SK-N-SH (cell line): ENCODE results near the gene OTOA. TPM values are rescaled to one million over a fixed set of nuclear protein-coding genes. Genes with fewer than 3 reads are reported as not detected.

Experiments
- CTCF ChIA-PET: fragments of 300-600, 350-600 bp; formaldehyde crosslinking; extraction: SDS; loops from one replicate; lab custom pipeline; 2021; lab: Yijun Ruan, JAX
- POLR2A ChIA-PET: fragments of 350-600 bp; sonication (Branson Sonifier 250); formaldehyde crosslinking; extraction: SDS; loops from one replicate; lab custom pipeline; 2020; ENCODE audit warnings: antibody characterized with exemption, inconsistent platforms; lab: Yijun Ruan, JAX
- DNase-seq: peaks from one replicate; pipeline ENCODE4 v3.0.0; 2012
- H2AFZ ChIP-seq: fragments of 200-600 bp; sonication (generic); 2 replicates; pipeline ENCODE4 v1.8.1; 2016; ENCODE audit warnings: antibody characterized with exemption, mild to moderate bottlenecking, low read depth
- H3F3A ChIP-seq: fragments of 200-600 bp; sonication (generic); replicated peaks from 2 replicates; pipeline ENCODE3; 2016; ENCODE audit warnings: antibody characterized with exemption, mild to moderate bottlenecking; ENCODE audit not compliant: insufficient read depth
- H3K27ac ChIP-seq, 2 experiments: fragments of 200-500 bp in 1 of 2; fragments of 200-600 bp in 1 of 2; sonication (Bioruptor generic) in 1 of 2; sonication (generic), shearing (Covaris generic) in 1 of 2; 2 replicates each; pipeline versions ENCODE4 v1.5.1 to v1.6.1; 2014 to 2016; ENCODE audit warnings: low read depth in 2 of 2, inconsistent platforms in 1 of 2, low read length in 1 of 2, mild to moderate bottlenecking in 1 of 2, mixed read lengths in 1 of 2
- H3K27me3 ChIP-seq: fragments of 200-600 bp; sonication (generic), shearing (Covaris generic); 2 replicates; pipeline ENCODE4 v1.6.1; 2016; ENCODE audit warnings: mixed run types; ENCODE audit not compliant: insufficient read depth
- H3K36me3 ChIP-seq, 2 experiments: fragments of 200-500 bp in 1 of 2; fragments of 200-600 bp in 1 of 2; sonication (Bioruptor generic) in 1 of 2; sonication (generic) in 1 of 2; replicated peaks in 1 of 2; 2 replicates each; pipeline versions ENCODE3 to v1.5.1; 2014 to 2016; ENCODE audit warnings: low read length in 1 of 2, mild to moderate bottlenecking in 1 of 2; ENCODE audit not compliant: insufficient read depth in 2 of 2, control insufficient read depth in 1 of 2
- H3K4me1 ChIP-seq, 2 experiments: fragments of 200-500 bp in 1 of 2; fragments of 200-600 bp in 1 of 2; sonication (Bioruptor generic) in 1 of 2; sonication (generic), shearing (Covaris generic) in 1 of 2; 2 replicates each; pipeline versions ENCODE4 v1.5.1 to v1.6.1; 2014 to 2016; ENCODE audit warnings: low read depth in 1 of 2, low read length in 1 of 2, mixed run types in 1 of 2; ENCODE audit not compliant: insufficient read depth in 2 of 2, control insufficient read depth in 1 of 2
- H3K4me2 ChIP-seq: fragments of 200-600 bp; sonication (generic), shearing (Covaris generic); 2 replicates; pipeline ENCODE4 v1.6.1; 2017; ENCODE audit warnings: mixed run types
- H3K4me3 ChIP-seq, 2 experiments: fragments of 200-500 bp in 1 of 2; fragments of 200-600 bp in 1 of 2; sonication (Bioruptor generic) in 1 of 2; sonication (generic), shearing (Covaris generic) in 1 of 2; 2 replicates each; pipeline versions ENCODE4 v1.5.1 to v1.8.1; 2014 to 2016; ENCODE audit warnings: low read depth in 2 of 2, inconsistent platforms in 1 of 2, low read length in 1 of 2, mild to moderate bottlenecking in 1 of 2, mixed read lengths in 1 of 2, moderate library complexity in 1 of 2
- H3K79me2 ChIP-seq: fragments of 200-600 bp; sonication (generic); 2 replicates; pipeline ENCODE4 v1.8.1; 2017; ENCODE audit warnings: mild to moderate bottlenecking; ENCODE audit not compliant: insufficient read depth
- H3K9ac ChIP-seq: fragments of 200-600 bp; sonication (generic); 2 replicates; pipeline ENCODE4 v1.6.1; 2017; ENCODE audit warnings: mixed run types
- H3K9me2 ChIP-seq: fragments of 200-600 bp; sonication (generic); 2 replicates; pipeline ENCODE4 v1.6.1; 2017; ENCODE audit warnings: mixed run types
- H3K9me3 ChIP-seq: fragments of 200-600 bp; sonication (generic); 2 replicates; pipeline ENCODE4 v1.6.1; 2017; ENCODE audit warnings: mixed run types, mild to moderate bottlenecking, moderate library complexity
- H4K20me1 ChIP-seq: fragments of 200-600 bp; sonication (generic); 2 replicates; pipeline ENCODE4 v1.6.1; 2017; ENCODE audit warnings: mild to moderate bottlenecking, mixed run types; ENCODE audit not compliant: insufficient read depth
- CHD2 ChIP-seq: fragments of 150-350 bp; IDR thresholded peaks from 2 replicates; pipeline ENCODE4 v1.6.1; 2018; ENCODE audit warnings: low read length; ENCODE audit not compliant: partially characterized antibody
- FOXJ3 ChIP-seq: sonication (generic); formaldehyde crosslinking; IDR thresholded peaks from 2 replicates; pipeline ENCODE4 v1.5.1; 2020; ENCODE audit warnings: mild to moderate bottlenecking, missing genetic modification reagents
- FOXM1 ChIP-seq: IDR thresholded peaks from 2 replicates; pipeline ENCODE4 v1.4.0; 2012; ENCODE audit warnings: low read depth, mild to moderate bottlenecking
- GATA2 ChIP-seq: sonication (generic); formaldehyde crosslinking; IDR thresholded peaks from 2 replicates; pipeline ENCODE4 v1.5.0; 2020; ENCODE audit warnings: mild to moderate bottlenecking, missing genetic modification reagents
- NFIC ChIP-seq: IDR thresholded peaks from 2 replicates; pipeline ENCODE4 v1.4.0; 2012; ENCODE audit warnings: borderline replicate concordance
- POLR2AphosphoS5 ChIP-seq: IDR thresholded peaks from 2 replicates; pipeline ENCODE4 v1.6.1; 2012; ENCODE audit warnings: low read depth, low read length
- SIN3A ChIP-seq: IDR thresholded peaks from 2 replicates; pipeline ENCODE4 v1.6.1; 2012; ENCODE audit warnings: low read depth, mild to moderate bottlenecking, low read length, moderate library complexity, borderline replicate concordance
- SMC3 ChIP-seq: IDR thresholded peaks from 2 replicates; pipeline ENCODE4 v1.6.1; 2012; ENCODE audit warnings: low read depth, low read length, improper control_type of control experiment
- YY1 ChIP-seq: IDR thresholded peaks from 2 replicates; pipeline ENCODE4 v1.4.0; 2012; ENCODE audit warnings: low read depth, mild to moderate bottlenecking
- WGBS: methylation state at CpG from one replicate; pipeline ENCODE4 v1.1.6; 2017; ENCODE audit warnings: low lambda C conversion rate; 5-methylcytosine and 5-hydroxymethylcytosine counted together
- polyA plus RNA-seq, 3 experiments: library from polyadenylated mRNA; depleted of rRNA; stranded (reverse); fragments of >200 nt; gene quantifications; 2 replicates each; pipeline ENCODE4 v1.2.3, GENCODE V29; 2012
- TF ChIP-seq, protein P1 (sequence below): fragments of 150-350 bp; IDR thresholded peaks from 2 replicates; pipeline ENCODE4 v1.6.1; 2016; ENCODE audit warnings: mild to moderate bottlenecking, low read depth, low read length
- TF ChIP-seq, protein P2 (sequence below): IDR thresholded peaks from 2 replicates; pipeline ENCODE4 v1.4.0; 2012; ENCODE audit warnings: low read depth, borderline replicate concordance
- TF ChIP-seq, protein P3 (sequence below): IDR thresholded peaks from 2 replicates; pipeline ENCODE4; 2012

Gene OTOA
- polyA plus RNA-seq, 1 of the 3 experiments (the other 2 are of a cell fraction): 0.02 TPM

DNA sequence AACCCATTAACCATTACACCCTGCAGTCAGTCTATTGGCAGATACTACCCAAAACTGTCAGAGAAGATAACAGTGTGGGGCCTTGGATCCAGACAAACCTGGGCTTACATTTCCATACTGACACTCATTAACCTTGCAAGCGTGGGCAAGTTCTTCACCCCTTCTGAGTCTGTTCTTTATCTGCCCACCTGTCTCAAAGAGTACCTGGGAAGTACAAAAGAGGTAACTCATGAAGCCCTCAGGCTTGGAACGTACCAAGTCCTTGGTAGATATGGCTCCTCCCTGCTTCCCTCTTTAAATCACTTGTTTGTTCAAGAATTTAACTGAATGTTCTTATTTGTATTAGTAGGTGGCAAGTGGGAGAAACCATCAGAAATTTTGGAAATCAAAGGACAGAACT is 8.9 kb upstream of the OTOA start:
- H3K79me2 ChIP-seq: peaks cover 16% of the 10 kb centered on the region

More for the DNA sequence above, 8.9 kb upstream of the OTOA start:
- peaks cover 0 to 3% of the 10 kb centered on the region in 2 experiments; a peak in 1 of 4 replicates for H3K4me1 ChIP-seq
- H3K4me3 ChIP-seq: no peak overlapping the region
- TF ChIP-seq GATA2 (CRISPR knock-in tag) (no peak), SMC3 (no peak), SIN3A (no peak), NFIC (no peak), FOXM1 (no peak), YY1 (no peak), FOXJ3 (CRISPR knock-in tag) (no peak), CHD2 (no peak), POLR2AphosphoS5 (no peak)
- TF ChIP-seq, protein P1, sequence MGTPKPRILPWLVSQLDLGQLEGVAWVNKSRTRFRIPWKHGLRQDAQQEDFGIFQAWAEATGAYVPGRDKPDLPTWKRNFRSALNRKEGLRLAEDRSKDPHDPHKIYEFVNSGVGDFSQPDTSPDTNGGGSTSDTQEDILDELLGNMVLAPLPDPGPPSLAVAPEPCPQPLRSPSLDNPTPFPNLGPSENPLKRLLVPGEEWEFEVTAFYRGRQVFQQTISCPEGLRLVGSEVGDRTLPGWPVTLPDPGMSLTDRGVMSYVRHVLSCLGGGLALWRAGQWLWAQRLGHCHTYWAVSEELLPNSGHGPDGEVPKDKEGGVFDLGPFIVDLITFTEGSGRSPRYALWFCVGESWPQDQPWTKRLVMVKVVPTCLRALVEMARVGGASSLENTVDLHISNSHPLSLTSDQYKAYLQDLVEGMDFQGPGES: no peak
- TF ChIP-seq, protein P2, sequence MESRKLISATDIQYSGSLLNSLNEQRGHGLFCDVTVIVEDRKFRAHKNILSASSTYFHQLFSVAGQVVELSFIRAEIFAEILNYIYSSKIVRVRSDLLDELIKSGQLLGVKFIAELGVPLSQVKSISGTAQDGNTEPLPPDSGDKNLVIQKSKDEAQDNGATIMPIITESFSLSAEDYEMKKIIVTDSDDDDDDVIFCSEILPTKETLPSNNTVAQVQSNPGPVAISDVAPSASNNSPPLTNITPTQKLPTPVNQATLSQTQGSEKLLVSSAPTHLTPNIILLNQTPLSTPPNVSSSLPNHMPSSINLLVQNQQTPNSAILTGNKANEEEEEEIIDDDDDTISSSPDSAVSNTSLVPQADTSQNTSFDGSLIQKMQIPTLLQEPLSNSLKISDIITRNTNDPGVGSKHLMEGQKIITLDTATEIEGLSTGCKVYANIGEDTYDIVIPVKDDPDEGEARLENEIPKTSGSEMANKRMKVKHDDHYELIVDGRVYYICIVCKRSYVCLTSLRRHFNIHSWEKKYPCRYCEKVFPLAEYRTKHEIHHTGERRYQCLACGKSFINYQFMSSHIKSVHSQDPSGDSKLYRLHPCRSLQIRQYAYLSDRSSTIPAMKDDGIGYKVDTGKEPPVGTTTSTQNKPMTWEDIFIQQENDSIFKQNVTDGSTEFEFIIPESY: no peak
- TF ChIP-seq, protein P3, sequence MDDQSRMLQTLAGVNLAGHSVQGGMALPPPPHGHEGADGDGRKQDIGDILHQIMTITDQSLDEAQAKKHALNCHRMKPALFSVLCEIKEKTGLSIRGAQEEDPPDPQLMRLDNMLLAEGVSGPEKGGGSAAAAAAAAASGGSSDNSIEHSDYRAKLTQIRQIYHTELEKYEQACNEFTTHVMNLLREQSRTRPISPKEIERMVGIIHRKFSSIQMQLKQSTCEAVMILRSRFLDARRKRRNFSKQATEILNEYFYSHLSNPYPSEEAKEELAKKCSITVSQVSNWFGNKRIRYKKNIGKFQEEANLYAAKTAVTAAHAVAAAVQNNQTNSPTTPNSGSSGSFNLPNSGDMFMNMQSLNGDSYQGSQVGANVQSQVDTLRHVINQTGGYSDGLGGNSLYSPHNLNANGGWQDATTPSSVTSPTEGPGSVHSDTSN: no peak
- H3K9me2 ChIP-seq: no peaks in the 10 kb centered on the region
- no peak overlapping the region for H3K9ac ChIP-seq
- no peak for DNase-seq
- H2AFZ ChIP-seq: no peak overlapping the region
- no peak overlapping the region for H3K4me2 ChIP-seq
- H4K20me1 ChIP-seq: no peaks in the 10 kb centered on the region
- 95% methylated on average over 2 of the region's 2 CpGs for WGBS
- no peak overlapping the region for H3K27ac ChIP-seq
- ChIA-PET POLR2A (interaction anchor here (1.0 kb wide), 1 partner anchor 34 kb away, joined by 5 read pairs; no protein-coding TSS in a partner anchor), CTCF (no interaction called here)
- peaks cover 13% of the 10 kb centered on the region for H3F3A ChIP-seq
- H3K27me3 ChIP-seq: no peaks in the 10 kb centered on the region
- H3K9me3 ChIP-seq: no peaks in the 10 kb centered on the region
- peaks cover 24% of the 10 kb centered on the region in 2 experiments for H3K36me3 ChIP-seq
